HepG2 (cell line): ENCODE data around the gene PLEKHN1.

Source experiments
- CREM ChIP-seq, 2 experiments: sonication (generic) in 1 of 2; formaldehyde crosslinking in 1 of 2; IDR thresholded peaks; 2 replicates each; pipeline versions ENCODE4 v1.4.0 to v1.6.1; 2016 to 2020; ENCODE audit warnings: antibody characterized with exemption in 1 of 2, mild to moderate bottlenecking in 1 of 2, missing genetic modification reagents in 1 of 2
- MAX ChIP-seq: IDR thresholded peaks from 2 replicates; pipeline ENCODE4 v1.6.1; 2012; ENCODE audit warnings: inconsistent platforms
- MXD4 ChIP-seq: IDR thresholded peaks from 2 replicates; pipeline ENCODE4 v1.6.1; 2016; ENCODE audit warnings: mild to moderate bottlenecking, missing biosample characterization, missing genetic modification reagents
- POLR2AphosphoS5 ChIP-seq: IDR thresholded peaks from 2 replicates; pipeline ENCODE4 v1.6.1; 2012; ENCODE audit warnings: low read depth, low read length
- SMC3 ChIP-seq: IDR thresholded peaks from 2 replicates; pipeline ENCODE4 v1.6.1; 2011; ENCODE audit warnings: low read length, improper control_type of control experiment

DNA sequence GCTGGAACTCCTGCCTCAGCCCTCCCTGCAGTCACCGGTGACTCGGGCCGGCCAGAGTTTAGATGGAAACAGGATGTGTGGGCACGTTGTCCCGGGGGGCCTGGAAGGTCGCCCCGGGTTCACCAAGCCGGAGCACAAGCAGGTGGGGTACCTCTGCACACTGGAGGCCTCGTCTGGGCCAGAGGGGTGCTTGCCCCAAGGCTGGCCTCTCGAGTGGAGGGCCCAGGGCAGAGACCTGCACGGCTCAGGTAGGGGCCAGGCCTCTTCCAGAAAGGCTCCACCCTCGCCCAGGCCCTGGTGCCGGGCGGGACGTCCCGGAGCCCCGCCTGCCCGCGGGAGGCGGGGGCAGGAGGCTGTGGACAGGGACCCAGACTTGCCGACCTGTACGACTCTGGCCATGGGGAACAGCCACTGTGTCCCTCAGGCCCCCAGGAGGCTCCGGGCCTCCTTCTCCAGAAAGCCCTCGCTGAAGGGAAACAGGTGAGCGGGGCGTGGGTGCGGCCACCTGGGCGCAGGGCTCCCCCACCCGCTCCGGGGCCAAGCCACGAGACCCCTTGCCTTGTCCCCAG is at the start of gene PLEKHN1:
- TF ChIP-seq MAX (no peak), POLR2AphosphoS5 (no peak), MXD4 (CRISPR knock-in tag) (no peak), SMC3 (no peak), CREM (IDR thresholded peaks at IDR 0.05) (no peak), CREM (CRISPR knock-in tag; IDR thresholded peaks at IDR 0.05) (no peak)
